22Rv1 (cell line): ENCODE results near the gene NRXN2.

Source experiments
- CTCF ChIP-seq: fragments of 450-650 bp; IDR thresholded peaks from 2 replicates; pipeline ENCODE4 v1.5.1; 2017; ENCODE audit warnings: mild to moderate bottlenecking
- ZFX ChIP-seq: fragments of 450-650 bp; IDR thresholded peaks from 2 replicates; pipeline ENCODE4 v1.6.1; 2017; ENCODE audit warnings: antibody characterized with exemption, borderline replicate concordance

- TF ChIP-seq CTCF (no peak), ZFX (no peak)
Measured at GRCh38 chr11:64632237-64632636, 90.8 kb downstream of the NRXN2 start.
